Measurements from ENCODE around the gene PRM3. TPM values are rescaled to one million over a fixed set of nuclear protein-coding genes. Genes with fewer than 3 reads are reported as not detected.

Gene PRM3
- total RNA-seq, 3 donors from 2014 or later: not detected

DNA sequence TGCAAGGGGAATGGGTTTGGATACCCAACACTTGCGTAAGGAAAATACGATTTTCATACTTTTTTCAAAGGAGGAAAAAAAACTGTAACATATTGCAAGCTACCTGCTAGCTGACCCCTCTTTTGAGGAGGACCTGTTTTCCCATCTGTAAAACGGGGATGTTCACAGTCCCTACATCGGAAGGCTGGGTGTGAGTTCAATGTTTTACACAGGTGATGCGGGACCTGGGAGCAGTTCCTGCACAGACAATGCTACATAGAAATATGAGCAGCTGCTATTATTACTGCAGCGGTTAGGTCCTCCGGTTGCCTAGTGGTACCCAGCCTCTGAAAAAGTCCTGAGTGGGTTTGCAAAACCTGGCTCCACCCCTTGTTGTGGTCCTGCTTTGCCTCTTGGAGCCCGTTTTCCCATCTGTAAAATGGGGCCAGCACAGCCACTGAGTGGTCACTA is 20.9 kb downstream of the PRM3 start:
- Mint-ChIP-seq H3K9me3 (no peaks in the 10 kb centered on the region), H3K4me1 (ENCODE audit: low read depth) (peaks cover 37% of the 10 kb centered on the region), H3K4me3 (peak overlapping the region; percentile 94), H3K36me3 (ENCODE audit: insufficient read depth) (peaks cover 28% of the 10 kb centered on the region), H3K27me3 (ENCODE audit: low read depth) (no peaks in the 10 kb centered on the region)
- ATAC-seq (no peak), DNase-seq (no peak)

DNA sequence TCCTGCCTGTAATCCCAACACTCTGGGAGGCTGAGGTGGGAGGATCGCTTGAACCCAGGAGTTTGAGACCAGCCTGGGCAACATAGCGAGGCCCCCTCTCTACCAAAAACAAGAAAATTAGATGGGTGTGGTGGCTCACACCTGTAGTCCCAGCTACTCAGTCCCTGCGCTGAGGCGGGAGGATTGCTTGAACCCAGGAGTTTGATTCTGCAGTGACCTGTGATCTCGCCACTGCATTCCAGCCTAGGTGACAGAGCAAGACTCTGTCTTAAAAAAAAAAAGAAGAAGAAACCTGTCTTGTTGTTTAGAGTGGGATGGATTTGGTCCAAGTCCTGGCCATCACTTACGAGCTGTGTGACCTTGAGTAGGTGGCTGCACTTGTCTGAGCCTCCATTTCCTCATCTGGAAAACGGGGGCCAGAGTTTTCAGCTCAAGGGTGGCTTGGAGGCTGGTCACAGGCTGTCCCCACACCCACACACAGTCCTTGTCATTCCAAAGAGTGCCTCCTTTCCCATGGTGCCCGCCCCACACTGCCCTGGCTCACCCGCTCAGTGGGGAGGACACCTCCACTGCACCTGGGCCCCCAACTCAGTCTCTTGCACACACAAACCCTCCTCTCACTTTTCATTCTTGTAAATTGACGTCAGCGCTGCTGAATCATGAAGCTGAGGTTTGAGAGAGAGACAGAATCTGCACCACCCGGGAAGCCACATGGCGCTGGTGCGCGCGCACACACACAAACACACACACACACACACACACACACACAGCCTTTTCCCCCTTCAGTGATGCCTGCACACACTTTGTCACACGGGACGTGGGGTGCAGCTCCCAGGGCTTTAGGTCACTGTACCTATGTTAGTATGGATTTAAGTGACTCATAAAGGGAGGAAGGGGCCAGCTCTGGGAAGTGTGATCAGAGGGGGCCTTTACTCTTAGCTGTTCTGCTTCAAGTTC is 21.6 kb downstream of the PRM3 start:
- ATAC-seq: peak; percentile 29 to 34
- Mint-ChIP-seq H3K27me3 (ENCODE audit: low read depth) (no peaks in the 10 kb centered on the region), H3K36me3 (ENCODE audit: insufficient read depth) (peaks cover 28% of the 10 kb centered on the region), H3K4me1 (ENCODE audit: low read depth) (peaks cover 33% of the 10 kb centered on the region), H3K9me3 (no peaks in the 10 kb centered on the region), H3K4me3 (peak overlapping the region; percentile 94)
- DNase-seq: peak; percentile 82

DNA sequence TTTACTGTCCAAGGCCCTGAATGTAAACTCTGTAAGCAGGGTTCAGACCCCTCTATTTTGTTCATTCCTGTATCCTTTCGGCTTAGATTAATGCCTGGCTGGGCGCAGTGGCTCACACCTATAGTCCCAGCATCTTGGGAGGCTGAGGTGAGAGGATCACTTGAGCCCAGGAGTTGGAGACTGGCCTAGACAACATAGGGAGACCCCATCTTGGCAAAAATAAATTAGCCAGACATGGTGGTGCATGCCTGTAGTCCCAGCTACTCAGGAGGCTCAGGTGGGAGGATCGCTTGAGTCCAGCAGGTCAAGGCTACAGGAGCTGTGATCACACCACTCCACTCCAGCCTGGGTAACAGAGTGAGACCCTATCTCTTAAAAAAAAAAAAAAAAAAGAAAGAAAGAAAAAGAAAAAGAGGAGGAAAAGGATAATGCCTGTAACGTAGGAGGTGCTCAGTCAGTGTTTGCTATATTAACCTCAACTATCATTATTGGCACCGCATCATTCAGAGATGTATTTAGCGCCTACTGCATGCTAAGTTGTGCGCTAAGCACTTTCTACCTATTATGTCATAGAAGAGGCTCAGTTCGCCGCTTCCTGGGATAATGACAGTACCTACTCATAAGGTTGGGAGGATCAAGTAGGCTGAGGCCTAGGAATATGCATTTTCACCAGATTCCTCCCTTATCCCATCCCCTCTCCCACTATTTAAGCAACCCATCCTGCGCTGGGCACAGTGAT is 22.5 kb downstream of the PRM3 start:
- Mint-ChIP-seq H3K36me3 (ENCODE audit: insufficient read depth) (peaks cover 28% of the 10 kb centered on the region), H3K4me1 (ENCODE audit: low read depth) (peaks cover 38% of the 10 kb centered on the region), H3K9me3 (no peaks in the 10 kb centered on the region), H3K27me3 (ENCODE audit: low read depth) (no peaks in the 10 kb centered on the region), H3K4me3 (peak overlapping the region; percentile 38)
- DNase-seq (no peak), ATAC-seq (no peak)

DNA sequence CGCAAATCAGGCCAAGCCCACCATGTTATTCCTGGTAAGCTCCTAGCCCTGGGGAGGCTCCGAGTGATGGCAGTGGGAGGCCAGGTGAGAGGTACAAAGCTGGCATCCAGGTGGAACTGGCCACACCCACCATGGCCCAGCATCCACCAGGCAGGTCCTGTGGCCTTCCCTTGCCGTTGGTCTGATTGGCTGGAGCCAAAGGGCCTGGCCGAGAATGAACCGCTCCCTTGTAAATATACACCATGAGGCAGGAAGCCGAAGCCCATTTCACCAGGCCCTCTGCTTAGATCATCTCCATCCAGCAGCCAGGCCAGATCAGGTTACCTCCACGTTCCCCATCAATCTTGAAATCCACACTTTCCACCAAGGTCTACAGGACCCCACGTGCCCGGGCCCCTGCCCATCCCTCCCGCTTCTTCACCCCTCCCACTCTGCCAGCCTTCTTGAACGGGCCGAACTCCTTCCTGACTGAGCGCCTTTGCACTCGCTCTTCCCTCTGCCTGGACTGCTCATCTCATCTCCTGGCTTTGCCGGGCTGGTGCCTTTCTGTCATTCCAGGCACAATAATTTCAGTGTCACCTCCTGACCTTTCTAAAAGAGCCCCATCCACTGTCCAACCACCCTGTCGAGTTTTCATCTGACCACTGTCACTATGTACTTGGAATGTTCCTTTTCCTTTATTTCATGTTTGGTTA is 23.2 kb downstream of the PRM3 start:
- ATAC-seq: no peak
- H3K36me3 Mint-ChIP-seq (ENCODE audit: insufficient read depth): peaks cover 28% of the 10 kb centered on the region

DNA sequence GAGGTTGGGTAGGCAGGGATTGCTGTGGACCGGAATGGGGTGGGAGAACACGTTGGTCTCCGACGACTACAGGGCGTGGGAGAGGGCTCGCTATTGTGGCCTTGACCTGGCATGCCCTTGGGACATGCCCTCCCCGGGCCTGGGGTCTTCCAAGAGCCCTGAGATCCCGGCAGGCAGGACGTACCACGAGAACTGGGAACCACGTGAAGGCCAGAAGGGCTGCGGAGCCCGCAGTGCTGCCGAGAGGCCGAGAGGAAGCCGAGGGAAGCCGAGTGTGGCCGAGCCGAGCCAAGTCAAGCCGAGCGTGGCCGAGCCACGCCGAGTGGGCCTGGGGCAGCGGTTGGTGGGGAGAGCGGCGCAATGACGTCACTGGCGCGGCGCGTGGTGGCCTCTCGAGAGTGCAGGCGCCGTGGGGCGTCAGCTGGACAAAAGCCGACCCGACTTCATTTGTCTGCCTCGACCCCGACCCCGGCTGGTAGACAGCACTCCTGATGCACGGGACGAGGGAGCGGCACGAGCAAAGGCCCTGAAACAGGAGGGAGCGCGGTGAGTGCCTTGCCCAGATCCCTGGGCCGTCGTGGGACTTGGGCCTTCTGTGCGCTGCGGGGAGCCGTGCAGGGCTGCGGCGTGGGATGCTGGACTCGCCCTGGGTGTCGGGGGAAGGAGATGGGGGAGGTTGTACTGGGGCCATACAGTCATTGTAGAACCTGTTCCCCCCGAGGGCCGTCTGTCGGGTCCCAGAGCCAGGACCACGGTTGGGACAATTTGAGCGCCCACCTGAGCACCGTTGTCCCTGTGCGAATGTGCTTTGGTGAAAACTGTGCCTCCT is 24.0 kb downstream of the PRM3 start:
- Mint-ChIP-seq H3K27me3 (ENCODE audit: low read depth) (no peaks in the 10 kb centered on the region), H3K9me3 (no peaks in the 10 kb centered on the region)

More for the DNA sequence above, 23.2 kb downstream of the PRM3 start:
- Mint-ChIP-seq H3K27me3 (ENCODE audit: low read depth) (no peaks in the 10 kb centered on the region), H3K4me3 (no peak overlapping the region), H3K9me3 (no peaks in the 10 kb centered on the region), H3K4me1 (ENCODE audit: low read depth) (peaks cover 40% of the 10 kb centered on the region)
- DNase-seq: no peak

DNA sequence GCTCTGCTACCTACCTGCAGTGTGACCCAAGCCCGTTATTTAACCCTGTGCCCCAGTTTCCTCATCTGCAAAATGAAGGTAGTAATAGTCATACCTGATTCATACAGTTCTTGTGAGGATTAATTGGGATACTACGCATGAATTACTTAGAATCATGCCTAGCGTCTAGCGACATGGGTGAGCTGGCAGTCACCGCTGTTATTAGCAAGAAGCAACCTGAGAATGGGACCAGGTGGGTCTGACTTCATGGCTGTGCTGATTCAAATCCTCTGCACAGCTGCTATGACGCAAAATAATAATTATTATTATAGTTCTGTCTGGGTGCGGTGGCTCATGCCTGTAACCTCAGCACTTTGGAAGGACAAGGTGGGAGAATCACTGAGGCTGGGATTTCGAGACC is 25.3 kb downstream of the PRM3 start:
- H3K4me3 Mint-ChIP-seq: no peak overlapping the region
- peaks cover 37% of the 10 kb centered on the region for H3K4me1 Mint-ChIP-seq (ENCODE audit: low read depth)
- peaks cover 18% of the 10 kb centered on the region for H3K36me3 Mint-ChIP-seq (ENCODE audit: insufficient read depth)
- no peak for DNase-seq
- no peaks in the 10 kb centered on the region for H3K27me3 Mint-ChIP-seq (ENCODE audit: low read depth)
- no peaks in the 10 kb centered on the region for H3K9me3 Mint-ChIP-seq
- ATAC-seq: no peak

More for the DNA sequence above, 24.0 kb downstream of the PRM3 start:
- DNase-seq (no peak), ATAC-seq (no peak)
- Mint-ChIP-seq H3K36me3 (ENCODE audit: insufficient read depth) (peaks cover 28% of the 10 kb centered on the region), H3K4me1 (ENCODE audit: low read depth) (peaks cover 44% of the 10 kb centered on the region), H3K4me3 (no peak overlapping the region)

DNA sequence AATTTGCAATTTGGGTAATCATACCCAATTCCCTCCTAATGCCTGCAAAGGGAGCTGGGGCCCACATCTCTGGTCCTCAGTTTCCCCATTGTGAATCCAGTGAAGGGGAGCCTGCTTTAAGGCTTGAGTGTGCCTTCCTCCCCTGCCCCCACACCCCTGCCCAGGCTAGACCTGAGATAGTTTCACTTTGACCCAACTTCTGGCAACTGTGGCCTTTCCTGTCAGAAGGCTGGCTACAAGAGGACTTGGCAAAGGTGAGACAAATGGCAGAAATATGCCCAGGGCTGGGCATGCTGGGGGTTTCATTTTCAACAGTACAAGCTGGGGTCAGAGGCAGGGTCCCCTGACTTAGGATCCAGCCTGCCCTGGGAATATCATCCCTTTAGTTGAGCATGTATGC is 27.4 kb downstream of the PRM3 start:
- Mint-ChIP-seq H3K36me3 (ENCODE audit: insufficient read depth) (peaks cover 5% of the 10 kb centered on the region), H3K27me3 (ENCODE audit: low read depth) (no peaks in the 10 kb centered on the region), H3K4me3 (no peak overlapping the region), H3K9me3 (no peaks in the 10 kb centered on the region), H3K4me1 (ENCODE audit: low read depth) (peaks cover 21% of the 10 kb centered on the region)
- no peak for DNase-seq
- ATAC-seq: no peak

DNA sequence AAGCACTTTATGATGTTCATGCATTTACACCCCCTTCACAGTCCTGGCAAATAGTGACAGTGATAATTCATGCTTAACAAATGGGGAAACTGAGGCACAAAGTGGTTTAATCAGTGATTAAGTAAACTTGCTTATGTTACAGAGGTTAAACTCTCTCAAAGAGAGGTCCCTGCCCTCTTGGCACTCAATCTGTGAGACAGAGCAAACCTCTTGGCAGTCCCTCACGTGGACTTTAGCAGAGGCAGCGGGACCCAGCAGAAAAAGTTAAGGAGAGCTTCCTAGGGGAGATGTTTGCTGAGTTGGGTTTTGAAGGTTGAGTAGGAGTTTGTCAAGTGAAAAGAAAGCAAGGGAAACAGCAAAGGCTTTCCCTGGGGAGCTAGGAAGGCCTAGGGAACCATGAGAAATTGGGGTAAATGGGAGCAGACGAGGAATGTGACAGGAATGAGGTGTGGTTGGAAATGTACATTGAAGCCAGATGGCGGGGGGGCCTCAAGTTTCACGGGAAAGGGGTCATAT is 28.1 kb downstream of the PRM3 start:
- no peaks in the 10 kb centered on the region for H3K9me3 Mint-ChIP-seq
- H3K4me3 Mint-ChIP-seq: no peak overlapping the region
- H3K4me1 Mint-ChIP-seq (ENCODE audit: low read depth): peaks cover 22% of the 10 kb centered on the region
- no peak for DNase-seq
- peaks cover 2% of the 10 kb centered on the region for H3K36me3 Mint-ChIP-seq (ENCODE audit: insufficient read depth)
- no peaks in the 10 kb centered on the region for H3K27me3 Mint-ChIP-seq (ENCODE audit: low read depth)
- ATAC-seq: no peak

DNA sequence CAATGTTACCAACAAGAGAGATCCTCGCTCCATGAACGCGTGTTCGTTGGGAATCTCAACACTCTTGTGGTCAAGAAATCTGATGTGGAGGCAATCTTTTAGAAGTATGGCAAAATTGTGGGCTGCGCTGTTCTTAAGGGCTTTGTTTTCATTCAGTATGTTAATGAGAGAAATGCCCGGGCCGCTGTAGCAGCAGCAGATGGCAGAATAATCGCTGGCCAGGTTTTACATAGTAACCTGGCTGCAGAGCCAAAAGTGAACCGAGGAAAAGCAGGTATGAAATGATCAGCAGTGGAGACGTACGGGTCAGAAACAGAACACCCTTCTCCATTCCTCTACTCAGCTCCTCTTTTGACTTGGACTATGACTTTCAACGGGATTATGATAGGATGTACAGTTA is 30.8 kb downstream of the PRM3 start:
- ATAC-seq: no peak
- Mint-ChIP-seq H3K27me3 (ENCODE audit: low read depth) (no peaks in the 10 kb centered on the region), H3K9me3 (no peaks in the 10 kb centered on the region), H3K36me3 (ENCODE audit: insufficient read depth) (no peaks in the 10 kb centered on the region), H3K4me1 (ENCODE audit: low read depth) (peaks cover 34% of the 10 kb centered on the region), H3K4me3 (no peak overlapping the region)
- no peak for DNase-seq

DNA sequence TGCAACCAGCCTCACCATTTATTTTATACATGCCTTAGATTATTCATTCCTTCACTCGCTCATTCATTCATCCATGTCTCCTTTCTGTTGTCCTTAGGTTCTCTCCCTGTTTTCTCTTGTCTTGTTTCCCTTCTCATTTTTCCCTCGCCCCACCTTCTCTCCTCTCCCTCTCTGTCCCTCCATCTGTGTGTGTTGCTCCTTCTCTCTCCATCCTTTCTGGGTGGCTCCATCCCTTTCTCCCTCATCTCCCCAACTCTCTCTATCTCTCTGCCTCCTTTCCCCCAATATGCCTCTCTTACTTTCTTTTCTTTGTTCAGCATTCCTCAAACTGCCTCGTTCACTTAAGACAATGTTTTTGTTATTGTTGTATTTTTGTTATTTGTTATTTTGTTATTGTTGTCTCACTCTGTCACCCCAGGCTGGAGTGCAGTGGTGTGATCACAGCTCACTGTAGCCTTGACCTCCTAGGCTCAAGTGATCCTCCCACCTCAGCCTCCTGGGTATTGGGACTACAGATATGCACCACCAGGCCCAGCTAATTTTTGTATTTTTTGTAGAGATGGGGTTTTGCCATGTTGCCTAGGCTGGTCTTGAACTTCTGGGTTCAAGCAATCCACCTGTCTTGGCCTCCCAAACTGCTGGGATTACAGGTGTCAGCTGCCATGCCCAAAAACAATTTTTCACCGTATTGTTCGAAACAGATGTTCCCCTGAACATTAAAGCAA is 31.8 kb downstream of the PRM3 start:
- DNase-seq: no peak

DNA sequence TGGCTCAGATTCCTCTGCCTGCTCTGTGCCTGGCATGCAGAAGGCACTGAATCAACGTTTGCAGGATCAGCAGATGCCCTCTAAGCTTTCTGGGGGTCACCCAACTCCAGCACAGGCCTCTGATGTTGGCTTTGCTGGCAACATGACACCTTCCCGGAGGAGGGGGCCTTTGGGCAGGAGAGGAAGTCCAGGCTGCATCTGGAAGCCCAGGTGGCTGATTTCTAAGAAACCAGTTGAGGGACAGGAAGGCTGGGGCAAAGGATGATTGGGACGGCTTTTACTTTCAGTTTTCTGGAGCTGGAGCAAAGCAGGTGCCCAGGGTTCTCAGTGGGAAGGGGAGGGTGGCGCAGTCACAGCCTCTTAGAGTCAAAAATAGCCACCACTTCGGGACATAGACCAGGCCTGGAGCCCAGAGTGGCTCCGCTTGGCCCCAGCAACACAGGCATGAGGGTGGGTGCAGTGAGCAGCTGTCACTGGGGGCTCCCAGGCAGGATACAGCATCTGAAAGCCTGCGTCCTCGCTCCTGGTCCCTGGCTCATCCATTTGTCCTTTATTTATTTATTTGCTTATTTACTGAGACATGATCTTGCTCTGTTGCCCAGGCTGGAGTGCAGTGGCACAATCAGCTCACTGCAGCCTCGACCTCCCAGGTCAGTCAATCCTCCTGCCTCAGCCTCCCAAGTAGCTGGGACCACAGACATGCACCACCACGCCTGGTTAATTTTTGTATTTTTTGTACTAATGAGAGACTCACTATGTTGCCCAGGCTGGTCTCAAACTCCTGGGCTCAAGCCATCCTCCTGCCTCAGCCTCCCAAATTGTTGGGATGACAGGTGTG is 32.6 kb downstream of the PRM3 start:
- ATAC-seq: peak in 1 of 2 donors; percentile 23
- Mint-ChIP-seq H3K9me3 (no peaks in the 10 kb centered on the region), H3K27me3 (ENCODE audit: low read depth) (no peaks in the 10 kb centered on the region), H3K36me3 (ENCODE audit: insufficient read depth) (no peaks in the 10 kb centered on the region), H3K4me1 (ENCODE audit: low read depth) (peaks cover 26% of the 10 kb centered on the region), H3K4me3 (peak overlapping the region; percentile 54)
- no peak for DNase-seq

More for the DNA sequence above, 31.8 kb downstream of the PRM3 start:
- Mint-ChIP-seq H3K4me3 (no peak overlapping the region), H3K9me3 (no peaks in the 10 kb centered on the region), H3K36me3 (ENCODE audit: insufficient read depth) (no peaks in the 10 kb centered on the region), H3K4me1 (ENCODE audit: low read depth) (peaks cover 29% of the 10 kb centered on the region), H3K27me3 (ENCODE audit: low read depth) (no peaks in the 10 kb centered on the region)
- ATAC-seq: no peak
